Activated CD8-positive, alpha-beta memory T cell treated with anti-CD3 and anti-CD28 coated beads, Interleukin-2, amount 50 U/mL, for 1 hour (primary cell): ENCODE results near the gene TENM4.

ENCODE experiments used
- DNase-seq: peaks from one replicate; pipeline ENCODE4 v3.0.0-alpha.2; 2020; ENCODE audit errors: extremely low read depth

TENM4 gene

DNA sequence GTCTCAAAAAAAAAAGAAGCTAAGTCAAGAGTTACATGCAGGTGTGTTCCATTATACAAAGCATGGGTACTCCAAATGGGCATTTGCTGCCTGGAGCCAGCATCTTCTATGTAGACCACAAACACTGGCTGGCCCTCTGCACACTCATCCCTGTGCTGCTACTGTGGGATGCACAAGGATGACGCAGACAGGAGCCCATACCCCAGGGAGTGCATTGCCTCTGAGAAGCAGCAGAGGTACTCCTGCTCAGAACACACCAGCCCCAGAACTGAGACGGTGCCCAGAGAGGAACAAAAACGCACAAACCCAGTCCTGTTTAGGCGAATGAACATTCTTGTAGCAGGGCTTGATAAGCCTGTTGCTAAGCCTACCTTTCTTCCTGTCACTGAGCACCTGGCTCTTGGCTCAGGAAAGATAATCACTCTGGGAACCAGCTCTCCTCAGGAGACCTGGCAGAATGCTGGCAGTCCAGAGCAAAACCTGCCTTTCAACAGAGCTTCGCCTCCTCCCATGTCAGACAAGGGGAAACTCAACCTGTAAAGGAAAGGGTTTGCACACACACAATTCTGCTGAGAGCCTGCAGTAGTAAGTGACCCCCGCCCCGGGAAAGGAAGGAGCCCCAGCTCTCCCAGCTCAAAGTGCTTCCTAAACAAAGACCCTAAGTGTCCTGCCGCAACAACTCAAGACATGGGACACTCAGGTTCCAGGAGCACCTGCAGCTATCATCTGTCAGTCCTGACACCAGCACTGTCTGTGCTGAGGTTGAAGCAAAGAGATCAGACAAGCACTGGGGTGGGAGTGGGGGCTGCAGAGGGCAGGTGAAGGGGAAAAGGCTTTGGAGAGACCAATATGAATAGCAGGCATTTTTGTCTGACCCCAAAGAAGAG lies 145.7 kb downstream of the TENM4 start:
- DNase-seq, result no peak

DNA sequence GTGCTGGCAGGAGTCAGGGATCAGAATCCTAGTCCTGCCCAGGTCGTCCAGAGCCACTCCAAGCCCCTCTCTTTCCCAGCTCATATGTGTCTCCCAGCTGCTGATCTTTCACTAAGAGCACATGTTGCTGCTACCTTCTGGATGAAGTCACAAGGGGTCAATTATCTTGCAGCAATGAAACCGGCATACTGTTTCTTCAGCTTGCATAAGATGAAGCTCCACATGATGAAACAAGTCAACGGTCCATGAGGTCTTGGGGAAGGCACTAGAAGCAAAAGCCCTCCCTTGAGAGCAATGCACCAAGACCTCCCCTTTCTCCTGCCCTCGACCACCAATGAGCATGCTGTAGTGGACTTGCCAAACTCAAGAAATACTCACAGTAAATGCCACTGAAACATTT lies 148.9 kb downstream of the TENM4 start:
- no peak for DNase-seq

DNA sequence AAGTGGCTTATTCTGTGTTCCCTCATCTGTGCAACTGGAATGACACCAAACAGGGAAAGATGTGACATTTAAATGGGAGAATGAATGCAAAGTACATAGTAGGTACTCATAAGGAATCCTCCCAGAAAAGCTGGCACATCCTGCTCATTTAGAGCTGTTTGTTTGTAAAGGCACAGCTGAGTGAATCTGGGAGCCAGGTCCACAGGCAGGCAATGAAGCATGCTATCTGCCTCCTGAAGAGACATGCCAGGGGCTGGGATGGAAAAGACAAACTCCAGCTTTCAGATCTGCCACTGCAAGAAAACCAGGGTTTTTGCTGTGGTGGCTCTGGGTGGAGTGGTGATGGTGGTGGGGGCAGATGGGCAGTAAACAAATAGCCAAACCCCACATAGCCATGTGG lies 150.1 kb downstream of the TENM4 start:
- DNase-seq, result no peak

DNA sequence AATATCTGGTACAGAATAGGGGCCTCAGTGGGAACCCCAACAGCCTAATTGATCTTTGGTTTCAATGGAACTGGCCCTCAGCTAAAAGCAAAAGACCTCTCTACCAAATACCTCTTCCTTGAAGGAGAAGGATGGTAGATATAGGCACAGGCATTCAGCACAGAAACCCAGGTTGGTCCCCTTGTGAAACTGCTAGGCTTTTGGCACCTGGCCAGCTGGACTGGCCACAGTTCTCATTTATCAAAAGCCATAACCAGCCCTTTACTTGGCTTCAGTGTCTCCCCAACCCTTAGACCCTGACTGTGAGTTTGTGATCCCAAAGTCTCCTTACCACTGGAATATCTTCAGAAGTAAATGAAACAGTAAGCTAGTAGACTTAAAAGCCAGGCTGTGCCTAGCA lies 152.9 kb downstream of the TENM4 start:
- no peak for DNase-seq

DNA sequence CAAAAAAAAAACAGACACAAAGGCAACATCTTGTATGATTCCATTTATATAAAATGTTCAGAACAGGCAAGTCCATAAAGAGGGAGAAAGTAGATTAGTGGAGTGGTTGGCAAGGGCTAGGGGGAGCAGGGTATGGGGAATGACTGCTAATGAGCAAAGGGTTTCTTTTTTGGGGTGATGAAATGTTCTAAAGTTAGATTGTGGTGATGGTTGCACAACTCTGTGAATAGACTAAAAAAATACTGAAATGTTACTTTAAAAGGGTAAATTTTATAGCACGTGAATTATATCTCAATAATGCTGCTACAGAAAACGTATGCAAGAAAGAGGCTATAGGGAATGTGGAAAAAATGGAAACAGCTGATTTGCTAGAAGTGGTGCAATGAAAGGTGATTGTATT lies 155.1 kb downstream of the TENM4 start:
- no peak for DNase-seq

DNA sequence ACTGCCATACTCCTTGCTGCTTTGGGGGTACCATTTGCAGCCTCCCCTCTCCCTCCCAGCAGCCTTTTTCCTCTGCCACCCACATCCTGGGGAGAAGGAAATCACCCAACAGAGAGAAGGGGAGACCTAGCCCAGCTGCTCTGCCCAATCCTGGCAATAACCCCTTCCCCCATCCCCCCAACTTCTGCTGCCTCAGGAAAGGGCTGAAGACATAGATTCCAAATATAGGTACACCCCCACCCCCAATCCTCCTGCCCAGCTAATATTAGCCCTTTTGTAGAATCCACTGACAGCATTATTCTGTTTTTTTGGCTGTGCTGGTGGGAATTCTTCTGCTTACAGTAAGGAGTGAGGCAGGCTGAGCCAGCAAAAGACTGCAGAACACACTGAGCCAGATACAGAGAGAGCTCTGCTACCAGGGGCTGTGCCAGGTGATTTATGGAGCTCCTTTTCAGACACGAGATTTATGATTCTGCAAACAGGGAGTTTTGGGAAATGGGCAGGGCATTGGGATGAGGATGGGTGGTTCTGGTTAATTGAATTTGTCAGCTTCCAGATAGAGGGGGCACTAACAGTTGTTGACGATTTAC lies 164.0 kb downstream of the TENM4 start:
- DNase-seq, result no peak

DNA sequence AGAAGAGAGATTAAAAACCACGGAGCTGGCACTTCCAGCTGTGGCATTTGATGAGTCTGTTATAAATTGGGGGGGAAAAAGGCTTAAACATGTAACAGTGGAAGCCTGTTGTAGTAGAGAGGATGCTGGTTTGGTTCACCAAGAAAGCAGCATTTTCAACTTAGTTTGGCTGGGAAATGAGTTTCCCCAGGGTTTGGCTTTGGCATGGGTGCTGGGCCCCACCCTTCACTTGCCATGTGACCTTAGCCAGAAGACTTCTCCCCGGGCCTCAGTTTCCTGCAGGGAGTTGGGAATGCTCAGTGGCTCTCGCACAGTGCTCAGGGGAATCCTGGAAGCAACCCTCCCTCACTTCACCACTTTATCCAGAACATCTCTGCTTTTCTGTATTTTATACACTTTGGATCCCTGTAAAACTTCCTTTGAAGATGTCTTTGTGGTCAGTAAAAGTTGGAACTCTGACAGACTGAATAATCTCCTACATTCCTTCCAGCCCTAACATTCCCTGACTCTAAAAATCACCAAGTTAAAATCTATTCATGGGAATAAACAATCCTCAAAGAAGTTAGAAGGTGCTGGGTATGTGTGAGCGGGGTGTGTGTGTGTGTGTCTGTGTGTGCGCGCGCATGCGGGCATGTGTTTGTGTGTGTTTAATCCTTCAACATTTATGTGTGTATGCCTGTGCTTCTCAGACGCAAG lies 166.0 kb downstream of the TENM4 start:
- no peak for DNase-seq

DNA sequence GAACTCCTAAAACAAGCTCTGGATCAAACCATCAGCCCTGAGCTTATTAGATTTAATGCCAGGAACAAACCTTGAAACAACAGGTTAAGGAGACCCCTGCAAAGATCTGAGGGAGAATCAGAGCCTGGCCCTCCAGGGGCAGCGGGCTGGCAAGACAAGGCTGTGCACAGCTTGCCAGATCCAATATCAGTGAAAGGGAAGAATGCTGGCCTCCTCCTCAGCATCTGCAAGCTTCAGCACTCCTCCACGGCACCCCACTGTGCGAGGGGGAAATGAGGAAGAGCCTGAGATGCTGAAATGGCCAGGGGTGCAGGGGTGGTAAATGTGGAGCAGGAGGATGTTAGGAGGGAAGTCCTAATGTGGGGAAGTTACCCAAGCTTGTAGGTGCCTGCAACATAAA lies 167.0 kb downstream of the TENM4 start:
- no peak for DNase-seq

DNA sequence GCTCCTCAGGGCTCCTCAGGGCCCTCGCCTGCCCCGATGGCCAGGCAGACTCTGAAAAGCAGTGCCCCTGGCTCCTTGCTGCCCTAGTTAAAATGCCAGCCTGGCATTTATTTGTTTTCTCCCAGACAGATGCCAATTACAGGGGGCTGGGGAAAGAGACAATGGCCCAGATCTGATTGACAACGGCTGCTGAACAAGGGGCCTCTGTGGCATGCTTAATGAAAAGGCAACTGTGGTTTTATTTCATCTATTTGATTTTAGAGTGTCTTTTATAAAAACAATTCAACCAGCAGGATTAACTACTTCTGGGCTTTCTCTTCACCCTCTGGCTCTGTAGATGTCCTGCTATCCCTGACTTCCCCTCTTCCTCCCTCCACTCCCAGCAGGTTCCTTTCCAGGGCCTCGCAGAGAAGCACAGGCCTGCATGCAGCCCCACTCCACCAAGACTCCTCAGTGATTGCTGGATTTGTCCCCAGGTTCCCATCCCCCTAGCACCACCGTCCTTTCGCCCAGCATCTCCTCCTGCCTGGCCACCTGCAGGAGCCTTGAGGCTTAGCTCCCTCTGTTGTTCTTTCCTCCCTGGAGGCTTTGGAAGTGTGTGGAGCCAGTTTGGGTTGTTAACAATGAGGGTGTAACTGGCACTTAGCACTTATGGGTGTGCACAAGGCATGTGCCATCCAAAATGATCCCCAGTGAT lies 171.1 kb downstream of the TENM4 start:
- DNase-seq, result no peak

DNA sequence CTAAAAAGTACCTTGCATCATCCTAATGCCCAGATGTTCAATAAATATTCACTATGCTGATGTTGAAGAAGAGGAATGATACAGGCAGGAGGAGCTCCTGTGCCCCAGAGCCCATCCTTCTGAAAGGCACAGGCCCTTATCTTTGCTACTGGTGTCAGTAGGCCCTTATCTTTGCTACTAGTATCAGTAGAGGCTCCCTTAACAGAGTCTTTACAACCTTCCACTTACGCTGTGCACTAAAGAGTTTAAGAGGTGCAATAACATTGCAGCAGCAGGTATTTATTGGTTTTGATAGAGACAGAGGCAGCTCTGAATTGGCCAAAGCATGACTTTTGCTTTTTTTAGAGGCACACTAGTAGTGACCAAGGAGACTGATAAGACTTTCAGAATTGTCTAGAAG lies 174.4 kb downstream of the TENM4 start:
- DNase-seq, result no peak

DNA sequence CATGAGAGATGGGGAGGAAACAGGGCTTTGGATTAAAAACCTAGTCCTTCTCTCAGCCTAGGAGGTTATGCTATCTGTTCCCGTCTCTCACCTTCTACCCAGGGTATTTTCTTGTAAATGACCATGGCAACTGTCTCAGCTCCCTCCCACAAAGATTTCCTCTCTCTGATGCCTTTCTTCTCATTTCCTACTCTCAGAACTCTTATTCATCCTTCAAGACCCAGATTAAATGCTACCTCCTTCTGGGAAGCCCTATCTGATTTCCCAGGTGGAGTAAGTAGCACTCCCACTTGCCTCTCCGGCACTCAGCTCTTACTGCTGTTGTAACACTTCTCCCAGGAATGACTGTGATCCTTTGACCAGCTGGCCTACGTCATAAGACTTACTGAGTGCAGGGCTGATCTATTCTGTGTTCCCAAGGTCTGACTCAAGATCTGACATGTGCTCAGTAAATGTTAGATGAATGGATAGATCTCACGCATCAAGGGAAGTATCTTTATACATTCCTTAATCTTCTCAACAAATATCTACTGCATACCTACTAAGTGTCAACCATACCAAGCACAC lies 175.0 kb downstream of the TENM4 start:
- no peak for DNase-seq

DNA sequence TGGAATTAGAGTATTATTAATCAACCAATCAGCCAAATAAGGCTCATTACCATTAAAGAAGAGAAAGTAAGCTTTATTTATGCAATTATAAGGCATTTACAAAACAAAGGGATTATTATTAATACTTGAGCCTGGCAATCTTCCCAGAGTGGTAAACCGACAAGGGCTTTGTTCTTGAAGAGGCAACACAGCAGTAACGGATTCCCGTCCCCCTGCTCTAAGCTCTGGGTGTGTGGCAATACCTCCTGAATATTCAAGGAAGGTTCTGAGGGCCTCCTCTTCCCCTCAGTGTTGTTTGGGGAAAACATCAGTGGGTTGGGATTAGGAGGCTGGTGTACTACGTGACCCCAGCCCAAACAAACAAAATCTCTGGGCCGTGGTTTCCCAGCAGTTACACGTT lies 176.5 kb downstream of the TENM4 start:
- no peak for DNase-seq

DNA sequence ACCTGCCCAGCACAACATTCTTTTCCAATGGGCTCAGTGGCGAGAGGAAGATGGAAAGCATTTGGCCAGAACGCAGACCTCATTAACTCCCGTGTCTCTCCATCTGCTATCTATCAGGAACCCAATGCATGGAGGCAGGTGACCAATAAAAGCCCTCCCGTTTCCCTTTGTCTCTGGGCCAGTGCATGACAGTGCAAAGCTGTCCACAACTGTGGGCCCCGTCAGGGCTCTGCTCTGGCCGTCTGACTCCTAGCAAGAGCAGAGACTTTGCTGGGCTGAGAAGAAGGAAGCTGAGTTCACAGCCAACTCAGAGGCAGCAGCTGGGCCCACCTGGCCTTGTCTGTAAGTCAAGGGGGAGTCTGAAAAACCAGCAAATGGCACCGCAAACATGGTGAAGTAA lies 177.8 kb downstream of the TENM4 start:
- no peak for DNase-seq

DNA sequence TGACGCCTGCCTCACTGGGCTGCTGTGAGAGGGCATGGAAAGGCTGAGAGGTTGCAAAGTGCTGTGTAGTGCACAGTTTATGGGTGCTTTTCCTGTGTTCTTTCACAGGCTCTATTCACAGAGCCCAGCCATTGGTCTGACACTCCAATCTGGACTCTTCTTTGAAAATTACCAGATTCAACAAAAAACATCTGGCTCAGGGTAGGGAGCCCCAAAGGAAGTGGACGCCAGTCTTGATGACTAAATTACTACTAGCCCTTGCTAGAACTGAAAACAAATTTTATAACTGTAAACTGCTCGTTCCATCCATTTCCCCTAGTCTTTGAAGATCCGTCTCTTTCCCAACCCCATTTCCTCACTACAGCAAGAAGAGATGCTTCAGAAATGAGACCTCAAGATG lies 178.6 kb downstream of the TENM4 start:
- DNase-seq, result no peak

DNA sequence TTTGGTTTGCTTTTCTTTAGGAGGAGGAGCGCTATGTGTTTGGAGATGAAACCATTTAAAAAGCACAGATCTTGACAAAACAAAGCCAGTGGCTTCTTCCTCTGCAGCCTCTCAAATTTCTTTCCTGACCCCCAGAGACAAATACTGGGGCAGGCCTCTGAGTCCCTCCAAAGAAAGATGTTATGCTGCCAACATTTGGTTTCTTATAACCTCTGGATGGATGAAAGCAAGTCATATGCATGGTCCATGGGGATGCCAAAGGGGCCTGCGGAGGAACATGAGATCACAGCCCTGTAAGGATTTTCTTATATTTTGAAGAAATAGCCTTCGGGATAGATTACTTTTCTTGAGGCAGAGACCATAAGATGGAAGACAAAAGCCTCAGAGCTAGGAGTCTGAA lies 179.1 kb downstream of the TENM4 start:
- no peak for DNase-seq

DNA sequence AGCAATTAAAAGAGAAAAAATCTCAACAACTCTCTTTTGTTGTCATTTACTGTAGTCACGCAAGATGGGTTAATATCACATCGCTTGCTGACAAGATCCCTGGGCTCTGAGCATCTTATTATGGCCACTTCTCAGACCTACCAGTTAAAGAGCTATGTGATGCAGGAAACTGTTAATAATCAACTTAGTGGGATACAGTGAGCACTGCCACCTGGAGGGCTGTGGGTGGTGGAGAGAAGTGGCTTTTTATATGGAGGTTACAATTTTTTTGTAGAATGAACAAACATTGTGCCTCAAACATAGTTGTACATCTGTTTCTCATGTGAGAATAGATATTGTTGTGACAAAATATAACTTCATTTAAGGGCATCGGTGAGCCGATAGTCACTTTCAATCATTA lies 181.0 kb downstream of the TENM4 start:
- no peak for DNase-seq

DNA sequence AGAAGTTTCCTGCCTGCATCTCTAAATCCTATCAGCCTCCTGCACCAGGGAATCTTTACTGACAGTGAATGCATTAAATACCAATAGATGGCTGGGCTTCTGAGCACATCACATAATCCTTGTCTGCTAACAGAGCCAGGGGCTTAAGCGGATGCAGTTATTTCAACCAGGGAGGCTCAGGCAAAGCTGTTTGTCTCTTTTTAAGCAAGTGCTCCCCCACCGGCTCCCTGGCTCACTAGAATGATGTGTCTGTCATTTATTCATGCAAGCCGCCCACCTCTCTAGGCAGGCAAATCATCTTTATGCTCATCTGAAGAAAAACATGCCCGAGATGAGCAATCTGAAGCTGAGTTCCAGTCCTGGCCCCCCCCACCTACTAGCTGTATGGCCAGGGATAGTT lies 182.3 kb downstream of the TENM4 start:
- no peak for DNase-seq

DNA sequence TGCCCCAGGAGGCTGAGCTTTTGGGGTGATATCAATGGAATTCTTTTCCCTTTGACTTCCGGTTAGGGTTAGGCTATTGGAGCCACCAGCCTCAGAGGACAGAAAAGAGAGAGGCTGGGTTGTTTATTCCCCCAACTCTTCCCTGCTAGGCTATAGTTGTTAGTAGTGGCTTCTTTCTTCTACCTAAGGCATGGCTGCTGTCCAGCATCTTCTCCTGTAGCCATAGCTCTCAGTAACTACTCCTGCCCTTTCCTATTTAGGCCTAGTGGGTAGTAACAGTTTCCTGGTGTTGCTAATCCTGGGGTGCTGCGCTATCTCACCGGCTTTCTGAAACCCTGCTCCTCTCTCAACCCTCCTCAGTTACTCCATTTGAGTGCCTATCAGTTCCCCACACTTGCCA lies 184.9 kb downstream of the TENM4 start:
- DNase-seq, result no peak

DNA sequence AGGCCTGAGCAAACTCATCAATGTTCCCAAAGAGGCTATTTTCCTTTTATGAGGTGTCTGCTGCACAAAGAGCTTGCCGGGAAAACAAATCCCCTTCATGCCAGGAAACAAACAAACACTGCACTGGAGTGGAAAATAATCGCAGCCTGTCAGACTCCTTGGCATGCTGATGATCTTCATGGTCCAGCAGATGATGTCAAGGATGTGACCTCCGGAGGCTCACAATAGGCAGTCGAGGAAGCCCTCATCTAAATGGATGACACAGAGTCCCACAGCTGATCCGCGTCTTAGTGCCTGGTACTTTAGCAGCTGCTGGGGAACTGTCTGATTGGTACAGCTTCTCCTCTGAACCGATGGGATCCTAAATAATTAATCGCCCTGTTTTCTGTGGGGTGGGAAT lies 187.6 kb downstream of the TENM4 start:
- no peak for DNase-seq

DNA sequence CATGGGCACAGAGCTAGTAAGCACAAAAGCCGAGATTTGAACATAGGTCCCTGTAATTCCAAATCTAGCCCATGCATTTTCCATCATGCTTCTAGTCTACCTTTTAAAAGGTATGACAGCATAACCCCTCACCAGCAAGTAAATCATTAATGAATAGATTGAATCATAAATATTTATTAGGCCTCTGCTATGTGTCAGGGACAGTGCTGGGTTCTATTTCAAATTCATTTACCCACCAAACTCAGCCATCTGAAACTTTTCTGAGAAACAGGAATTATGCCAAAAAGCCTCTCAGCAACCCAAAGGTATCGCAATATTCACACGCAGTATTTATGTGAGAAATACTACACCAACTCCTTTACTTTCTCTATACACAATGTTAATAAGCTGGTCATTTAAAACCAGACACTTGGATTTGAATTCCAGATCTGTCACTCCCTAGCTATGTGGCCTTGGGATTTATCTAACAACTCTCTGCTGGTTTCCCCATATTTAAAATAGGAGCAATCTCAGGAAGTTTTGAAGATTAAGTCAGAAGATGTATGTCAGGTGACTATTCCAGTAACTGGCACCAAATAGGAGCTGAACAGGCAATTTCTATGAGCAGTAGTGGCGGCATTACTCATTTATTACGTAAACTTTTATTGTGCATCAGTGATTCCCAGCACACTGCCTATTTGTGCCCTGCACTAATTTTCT lies 191.4 kb downstream of the TENM4 start:
- DNase-seq, result no peak

DNA sequence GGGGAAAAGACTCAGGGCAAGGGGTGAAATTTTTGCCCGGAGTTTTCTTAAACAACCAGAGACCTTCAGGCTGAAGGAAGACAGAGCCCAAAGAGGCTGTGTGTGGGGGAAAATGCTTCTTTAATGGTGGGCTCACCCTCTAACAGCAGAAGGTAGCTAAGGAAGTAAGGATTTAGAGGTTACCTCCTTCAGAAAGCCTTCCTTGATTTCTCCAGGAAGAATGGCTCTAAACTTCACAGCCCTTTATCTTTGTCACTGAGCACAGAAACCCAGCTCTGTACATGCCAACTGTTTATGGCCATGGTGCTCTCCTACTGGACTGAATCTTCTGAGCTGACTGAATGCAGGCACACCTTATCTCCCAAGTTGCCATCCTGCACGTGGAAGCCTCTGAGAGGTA lies 196.0 kb downstream of the TENM4 start:
- DNase-seq, result no peak
